Activated CD8-positive, alpha-beta T cell treated with anti-CD3 and anti-CD28 coated beads for 36 hours (primary cell): ENCODE measurements around the gene AK3. TPM values are rescaled to one million over a fixed set of nuclear protein-coding genes. Genes with fewer than 3 reads are reported as not detected.

ENCODE experiments used
- ATAC-seq: fragments of 200-7000 bp; cut with Tn5 transposase; one replicate; pipeline ENCODE4 v1.10.0; 2021; ENCODE audit warnings: mild to moderate bottlenecking, moderate library complexity
- CTCF ChIA-PET: fragments of 350-600 bp; sonication (Branson Sonifier 250); formaldehyde crosslinking; loops from one replicate; lab custom pipeline; 2021; ENCODE audit warnings: antibody characterized with exemption; lab: Charles Lee
- POLR2A ChIA-PET: fragments of 350-600 bp; sonication (Branson Sonifier 250); formaldehyde crosslinking; loops from one replicate; lab custom pipeline; 2021; ENCODE audit warnings: antibody characterized with exemption; lab: Charles Lee
- DNase-seq: peaks from one replicate; pipeline ENCODE4 v3.0.0-alpha.2; 2020
- H3K27ac Mint-ChIP-seq: one replicate; pipeline ENCODE4 v1.8.0; 2021; ENCODE audit warnings: mild to moderate bottlenecking, mixed read lengths
- H3K27me3 Mint-ChIP-seq: one replicate; pipeline ENCODE4 v1.8.0; 2021; ENCODE audit warnings: mixed read lengths
- H3K36me3 Mint-ChIP-seq: one replicate; pipeline ENCODE4 v1.8.0; 2021; ENCODE audit warnings: low read depth, mixed read lengths
- H3K4me1 Mint-ChIP-seq: one replicate; pipeline ENCODE4 v1.8.0; 2021; ENCODE audit warnings: low read depth, mixed read lengths
- H3K4me3 Mint-ChIP-seq: one replicate; pipeline ENCODE4 v1.8.0; 2021; ENCODE audit warnings: mild to moderate bottlenecking, moderate library complexity, mixed read lengths
- H3K9me3 Mint-ChIP-seq: one replicate; pipeline ENCODE4 v1.8.0; 2021; ENCODE audit warnings: mixed read lengths
- intact Hi-C: fragments of 100-400 bp; cut with micrococcal nuclease; formaldehyde crosslinking; loops from one replicate; pipeline ENCODE4 v1.10.0; 2022
- total RNA-seq, 2 experiments: library from RNA; stranded (reverse); gene quantifications; one replicate each; pipeline ENCODE4 v1.2.3, GENCODE V29; 2021
- TF ChIP-seq, protein P1 (sequence below): fragments of 200-600 bp; IDR thresholded peaks from one replicate; pipeline ENCODE4 v1.8.0; 2022; ENCODE audit warnings: antibody characterized with exemption, mild to moderate bottlenecking

The AK3 gene
- total RNA-seq, 2 experiments from 2014 or later, result 34.3 to 35.5 TPM

GRCh38 chr9:4686112-4686511, 54.9 kb downstream of the AK3 start:
- Mint-ChIP-seq H3K4me1 (peaks cover 52% of the 10 kb centered on the region), H3K36me3 (peaks cover 20% of the 10 kb centered on the region), H3K4me3 (no peak overlapping the region), H3K9me3 (no peaks in the 10 kb centered on the region), H3K27me3 (no peaks in the 10 kb centered on the region), H3K27ac (peak overlapping the region; percentile 25)
- no peak for ATAC-seq
- DNase-seq, result no peak
- intact Hi-C loops, result no loop called here
- TF ChIP-seq, protein P1, sequence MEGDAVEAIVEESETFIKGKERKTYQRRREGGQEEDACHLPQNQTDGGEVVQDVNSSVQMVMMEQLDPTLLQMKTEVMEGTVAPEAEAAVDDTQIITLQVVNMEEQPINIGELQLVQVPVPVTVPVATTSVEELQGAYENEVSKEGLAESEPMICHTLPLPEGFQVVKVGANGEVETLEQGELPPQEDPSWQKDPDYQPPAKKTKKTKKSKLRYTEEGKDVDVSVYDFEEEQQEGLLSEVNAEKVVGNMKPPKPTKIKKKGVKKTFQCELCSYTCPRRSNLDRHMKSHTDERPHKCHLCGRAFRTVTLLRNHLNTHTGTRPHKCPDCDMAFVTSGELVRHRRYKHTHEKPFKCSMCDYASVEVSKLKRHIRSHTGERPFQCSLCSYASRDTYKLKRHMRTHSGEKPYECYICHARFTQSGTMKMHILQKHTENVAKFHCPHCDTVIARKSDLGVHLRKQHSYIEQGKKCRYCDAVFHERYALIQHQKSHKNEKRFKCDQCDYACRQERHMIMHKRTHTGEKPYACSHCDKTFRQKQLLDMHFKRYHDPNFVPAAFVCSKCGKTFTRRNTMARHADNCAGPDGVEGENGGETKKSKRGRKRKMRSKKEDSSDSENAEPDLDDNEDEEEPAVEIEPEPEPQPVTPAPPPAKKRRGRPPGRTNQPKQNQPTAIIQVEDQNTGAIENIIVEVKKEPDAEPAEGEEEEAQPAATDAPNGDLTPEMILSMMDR, result no peak
- POLR2A ChIA-PET, result interaction anchor here (4.0 kb wide), 1 partner anchor 54 kb away, joined by 9 read pairs; the partner anchor contains the start of gene AK3
- CTCF ChIA-PET, result interaction anchor here (1.4 kb wide), 1 partner anchor 12 kb away, joined by 3 read pairs; no protein-coding TSS in a partner anchor

GRCh38 chr9:4684820-4685219, 56.2 kb downstream of the AK3 start:
- Mint-ChIP-seq H3K4me1 (peaks cover 39% of the 10 kb centered on the region), H3K36me3 (peaks cover 20% of the 10 kb centered on the region), H3K9me3 (no peaks in the 10 kb centered on the region), H3K27me3 (no peaks in the 10 kb centered on the region), H3K27ac (no peak overlapping the region), H3K4me3 (no peak overlapping the region)
- POLR2A ChIA-PET, result interaction anchor here (4.0 kb wide), 1 partner anchor 56 kb away, joined by 9 read pairs; the partner anchor contains the start of gene AK3
- CTCF ChIA-PET, result interaction anchor here (1.1 to 1.6 kb wide), 4 partner anchors 14 to 74 kb away, joined by 3 to 6 read pairs (median 4); partner anchors contain the start of gene AK3
- TF ChIP-seq, protein P1, result no peak
- ATAC-seq (no peak), DNase-seq (no peak)
- intact Hi-C loops, result no loop called here

DNA sequence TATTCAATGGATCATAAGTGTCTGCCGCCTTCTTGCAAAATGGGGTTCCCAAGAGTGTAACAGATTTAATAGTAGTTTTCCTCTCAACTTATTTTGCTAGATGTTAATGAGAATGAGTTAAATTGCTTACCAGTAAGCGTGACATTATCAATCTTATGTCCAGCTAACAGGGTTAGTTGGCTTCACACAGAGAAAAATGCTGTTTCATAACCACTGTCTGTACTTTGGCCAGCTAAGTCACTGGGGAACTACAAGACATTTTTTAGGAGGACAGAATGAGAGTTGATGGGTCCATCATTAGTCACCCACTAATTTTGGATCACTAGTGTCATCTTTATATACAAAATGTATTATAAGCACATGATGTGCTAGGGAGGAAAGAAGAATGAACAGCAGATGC, 60.3 kb downstream of the AK3 start:
- Mint-ChIP-seq H3K36me3 (peaks cover 14% of the 10 kb centered on the region), H3K27ac (no peak overlapping the region), H3K4me1 (peaks cover 21% of the 10 kb centered on the region), H3K4me3 (no peak overlapping the region), H3K27me3 (no peaks in the 10 kb centered on the region), H3K9me3 (no peaks in the 10 kb centered on the region)
- TF ChIP-seq, protein P1, result no peak
- POLR2A ChIA-PET, result interaction anchor here (1.0 to 1.5 kb wide), 2 partner anchors 30 to 60 kb away, joined by 4 to 10 read pairs; partner anchors contain the start of gene AK3
- intact Hi-C loops, result no loop called here
- DNase-seq (no peak), ATAC-seq (no peak)
- CTCF ChIA-PET, result interaction anchor here (0.9 to 1.5 kb wide), 2 partner anchors 10 to 76 kb away, joined by 3 to 5 read pairs; no protein-coding TSS in a partner anchor

DNA sequence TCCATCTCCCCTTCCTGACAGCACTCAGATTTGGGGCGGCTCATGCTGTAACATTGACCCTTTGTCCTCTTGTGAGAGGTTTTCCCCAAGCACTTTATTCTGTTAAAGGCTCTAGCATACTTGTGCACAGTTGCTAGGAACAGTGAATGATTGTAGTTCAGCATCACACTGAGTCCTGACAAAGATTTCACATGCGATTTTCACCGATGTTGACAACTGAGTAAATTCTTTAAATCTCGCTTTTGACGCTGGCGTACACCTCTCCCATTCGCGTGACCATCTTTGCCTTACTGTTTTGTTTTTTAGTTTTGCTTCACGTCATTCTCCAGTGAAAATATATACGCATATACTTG, 60.9 kb downstream of the AK3 start:
- Mint-ChIP-seq H3K9me3 (no peaks in the 10 kb centered on the region), H3K4me1 (peaks cover 17% of the 10 kb centered on the region)
- ATAC-seq, result no peak

More for the DNA sequence above, 60.9 kb downstream of the AK3 start:
- Mint-ChIP-seq H3K27ac (no peak overlapping the region), H3K27me3 (no peaks in the 10 kb centered on the region), H3K36me3 (peaks cover 10% of the 10 kb centered on the region), H3K4me3 (no peak overlapping the region)
- no peak for DNase-seq
- TF ChIP-seq, protein P1, result no peak
- ChIA-PET POLR2A (interaction anchor here (1.4 to 1.5 kb wide), 3 partner anchors 15 to 61 kb away, joined by 5 to 10 read pairs (median 8); partner anchors contain the start of genes AK3 and SPATA6L), CTCF (no interaction called here)
- intact Hi-C loops, result no loop called here
